ENCODE results near the gene VWA3B.

The VWA3B gene

DNA sequence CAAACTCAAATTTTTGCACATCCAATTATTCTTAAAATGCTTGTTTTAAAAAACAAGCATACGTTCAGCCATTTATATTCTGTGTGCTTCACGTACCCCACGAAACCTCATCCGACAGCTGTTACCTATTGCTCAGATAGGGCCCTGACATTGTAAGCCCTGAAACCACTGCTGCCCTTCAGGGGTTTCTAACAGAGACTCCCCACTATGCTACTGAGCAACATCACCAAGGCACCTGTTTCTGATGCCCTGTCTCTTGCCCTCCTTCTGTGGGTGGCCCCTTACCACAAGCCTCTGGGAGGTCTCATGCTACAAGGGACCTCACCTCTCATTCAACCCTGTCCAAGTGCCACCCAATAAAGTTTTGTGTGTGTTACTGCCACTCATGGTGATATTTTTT is 240.8 kb downstream of the VWA3B start:
- Histone ChIP-seq H3K79me2 (ENCODE audit: insufficient read depth, low read length) (no peaks in the 10 kb centered on the region), H3K9me2 (replicated peaks; ENCODE audit: low read depth, low read length) (no peaks in the 10 kb centered on the region), H3K4me2 (ENCODE audit: low read depth, low read length, poor library complexity, severe bottlenecking) (no peak overlapping the region), H3K9me3 (ENCODE audit: insufficient read depth, low read depth, low read length) (no peaks in the 10 kb centered on the region), H3K27me3 (ENCODE audit: insufficient read depth, low read length, poor library complexity, severe bottlenecking) (no peaks in the 10 kb centered on the region), H2AFZ (ENCODE audit: low read length) (no peak overlapping the region), H3F3A (ENCODE audit: low read depth) (no peaks in the 10 kb centered on the region), H4K20me1 (ENCODE audit: insufficient read depth, low read length, poor library complexity, severe bottlenecking) (no peaks in the 10 kb centered on the region), H3K4me1 (ENCODE audit: insufficient read depth, low read length, poor library complexity, severe bottlenecking) (no peaks in the 10 kb centered on the region), H3K36me3 (ENCODE audit: insufficient read depth, low read length) (no peaks in the 10 kb centered on the region), H3K9ac (ENCODE audit: low read depth, low read length, poor library complexity, severe bottlenecking) (no peak overlapping the region), H3K4me3 (ENCODE audit: low read length, poor library complexity, severe bottlenecking) (no peak overlapping the region)
- TF ChIP-seq, protein P1, sequence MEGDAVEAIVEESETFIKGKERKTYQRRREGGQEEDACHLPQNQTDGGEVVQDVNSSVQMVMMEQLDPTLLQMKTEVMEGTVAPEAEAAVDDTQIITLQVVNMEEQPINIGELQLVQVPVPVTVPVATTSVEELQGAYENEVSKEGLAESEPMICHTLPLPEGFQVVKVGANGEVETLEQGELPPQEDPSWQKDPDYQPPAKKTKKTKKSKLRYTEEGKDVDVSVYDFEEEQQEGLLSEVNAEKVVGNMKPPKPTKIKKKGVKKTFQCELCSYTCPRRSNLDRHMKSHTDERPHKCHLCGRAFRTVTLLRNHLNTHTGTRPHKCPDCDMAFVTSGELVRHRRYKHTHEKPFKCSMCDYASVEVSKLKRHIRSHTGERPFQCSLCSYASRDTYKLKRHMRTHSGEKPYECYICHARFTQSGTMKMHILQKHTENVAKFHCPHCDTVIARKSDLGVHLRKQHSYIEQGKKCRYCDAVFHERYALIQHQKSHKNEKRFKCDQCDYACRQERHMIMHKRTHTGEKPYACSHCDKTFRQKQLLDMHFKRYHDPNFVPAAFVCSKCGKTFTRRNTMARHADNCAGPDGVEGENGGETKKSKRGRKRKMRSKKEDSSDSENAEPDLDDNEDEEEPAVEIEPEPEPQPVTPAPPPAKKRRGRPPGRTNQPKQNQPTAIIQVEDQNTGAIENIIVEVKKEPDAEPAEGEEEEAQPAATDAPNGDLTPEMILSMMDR (conservative IDR thresholded peaks at IDR 0.05; ENCODE audit: low read length): no peak
- TF ChIP-seq EZH2phosphoT487 (IDR thresholded peaks at IDR 0.05; ENCODE audit: borderline replicate concordance): no peak

DNA sequence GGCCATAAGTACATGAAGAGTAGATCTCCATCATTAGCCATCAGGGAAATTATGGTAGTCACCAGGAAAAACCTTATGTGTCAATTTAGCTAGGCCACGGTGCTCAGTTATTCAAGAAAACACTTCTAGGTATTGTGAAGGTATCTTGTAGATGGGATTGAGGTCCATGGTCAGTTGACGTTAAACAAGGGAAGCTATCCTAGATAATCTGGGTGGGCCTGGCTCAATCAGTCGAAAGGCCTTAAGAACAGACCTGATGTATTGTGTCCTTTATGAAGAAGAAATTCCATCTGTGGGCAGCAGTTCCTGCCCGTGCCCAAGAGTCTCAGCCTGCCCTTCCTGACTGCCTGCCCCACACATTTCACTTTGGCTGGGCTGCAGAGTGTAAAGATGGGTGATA is 242.6 kb downstream of the VWA3B start:
- Histone ChIP-seq H3K27me3 (ENCODE audit: insufficient read depth, low read length, poor library complexity, severe bottlenecking) (no peaks in the 10 kb centered on the region), H3K79me2 (ENCODE audit: insufficient read depth, low read length) (no peaks in the 10 kb centered on the region), H3K36me3 (ENCODE audit: insufficient read depth, low read length) (no peaks in the 10 kb centered on the region), H4K20me1 (ENCODE audit: insufficient read depth, low read length, poor library complexity, severe bottlenecking) (no peaks in the 10 kb centered on the region), H3K9ac (ENCODE audit: low read depth, low read length, poor library complexity, severe bottlenecking) (no peak overlapping the region), H3K4me1 (ENCODE audit: insufficient read depth, low read length, poor library complexity, severe bottlenecking) (no peaks in the 10 kb centered on the region), H3K4me3 (ENCODE audit: low read length, poor library complexity, severe bottlenecking) (no peak overlapping the region), H3F3A (ENCODE audit: low read depth) (no peaks in the 10 kb centered on the region), H3K9me3 (ENCODE audit: insufficient read depth, low read depth, low read length) (no peaks in the 10 kb centered on the region), H3K4me2 (ENCODE audit: low read depth, low read length, poor library complexity, severe bottlenecking) (no peak overlapping the region), H2AFZ (ENCODE audit: low read length) (no peak overlapping the region), H3K9me2 (replicated peaks; ENCODE audit: low read depth, low read length) (no peaks in the 10 kb centered on the region)
- TF ChIP-seq, protein P1 (conservative IDR thresholded peaks at IDR 0.05; ENCODE audit: low read length): no peak
- TF ChIP-seq EZH2phosphoT487 (IDR thresholded peaks at IDR 0.05; ENCODE audit: borderline replicate concordance): no peak

DNA sequence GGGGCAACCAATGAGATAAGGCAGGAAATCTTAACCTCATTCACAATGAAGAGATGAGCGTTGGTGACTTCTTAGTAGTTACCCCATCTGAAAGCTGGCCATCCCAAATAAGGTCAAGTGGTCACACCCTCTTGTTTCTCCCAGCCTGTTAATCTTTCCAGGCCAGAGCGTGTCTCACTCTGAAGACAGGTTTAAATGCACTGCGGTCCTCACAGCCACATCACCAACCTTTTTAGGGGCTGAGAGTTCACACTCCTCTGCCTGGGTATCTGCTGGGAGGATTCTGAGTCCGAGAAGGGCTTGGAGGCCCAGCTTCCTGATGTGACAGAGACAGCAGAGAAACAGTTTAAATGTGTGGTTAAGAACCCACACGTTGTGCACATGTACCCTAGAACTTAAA is 246.0 kb downstream of the VWA3B start:
- Histone ChIP-seq H3K9me3 (ENCODE audit: insufficient read depth, low read depth, low read length) (no peaks in the 10 kb centered on the region), H3K9me2 (replicated peaks; ENCODE audit: low read depth, low read length) (no peaks in the 10 kb centered on the region), H3K4me2 (ENCODE audit: low read depth, low read length, poor library complexity, severe bottlenecking) (no peak overlapping the region), H3K27me3 (ENCODE audit: insufficient read depth, low read length, poor library complexity, severe bottlenecking) (no peaks in the 10 kb centered on the region), H3K4me3 (ENCODE audit: low read length, poor library complexity, severe bottlenecking) (no peak overlapping the region), H2AFZ (ENCODE audit: low read length) (no peak overlapping the region), H3K4me1 (ENCODE audit: insufficient read depth, low read length, poor library complexity, severe bottlenecking) (no peaks in the 10 kb centered on the region), H3K36me3 (ENCODE audit: insufficient read depth, low read length) (no peaks in the 10 kb centered on the region), H3F3A (ENCODE audit: low read depth) (no peaks in the 10 kb centered on the region), H3K9ac (ENCODE audit: low read depth, low read length, poor library complexity, severe bottlenecking) (no peak overlapping the region), H3K79me2 (ENCODE audit: insufficient read depth, low read length) (no peaks in the 10 kb centered on the region), H4K20me1 (ENCODE audit: insufficient read depth, low read length, poor library complexity, severe bottlenecking) (no peaks in the 10 kb centered on the region)
- TF ChIP-seq EZH2phosphoT487 (IDR thresholded peaks at IDR 0.05; ENCODE audit: borderline replicate concordance): no peak
- TF ChIP-seq, protein P1 (conservative IDR thresholded peaks at IDR 0.05; ENCODE audit: low read length): no peak
